ENCODE results near the gene PTPRH. TPM values are rescaled to one million over a fixed set of nuclear protein-coding genes. Genes with fewer than 3 reads are reported as not detected.

Gene PTPRH
- total and polyA plus RNA-seq, 12 donors: 0.25 to 7.5 (median 2.4) TPM

DNA sequence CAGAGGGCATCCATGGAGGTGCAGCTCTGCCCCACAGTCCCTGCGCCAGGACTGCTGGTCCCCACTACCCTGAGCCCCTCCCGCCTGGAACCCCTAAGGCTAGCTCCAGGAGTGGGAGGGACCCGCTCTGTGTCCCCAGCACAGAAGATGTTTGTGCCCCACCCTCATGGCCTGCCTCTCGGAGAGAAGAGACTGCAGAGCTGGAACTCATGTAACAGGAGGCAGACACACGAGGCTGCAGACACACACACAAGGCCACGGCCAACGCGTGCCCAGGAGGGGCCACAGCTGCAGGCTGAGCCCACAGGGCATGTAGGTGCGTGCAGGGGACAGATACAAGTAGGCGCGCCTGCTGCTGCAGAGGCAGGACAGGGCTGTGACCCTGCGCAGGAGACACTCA lies 29.7 kb upstream of the PTPRH start:
- intact Hi-C loops (cut with DNase I): no loop called here
- no peaks in the 10 kb centered on the region for H3K9me3 ChIP-seq
- H3K4me3 ChIP-seq: no peak overlapping the region
- TF ChIP-seq, protein P1, sequence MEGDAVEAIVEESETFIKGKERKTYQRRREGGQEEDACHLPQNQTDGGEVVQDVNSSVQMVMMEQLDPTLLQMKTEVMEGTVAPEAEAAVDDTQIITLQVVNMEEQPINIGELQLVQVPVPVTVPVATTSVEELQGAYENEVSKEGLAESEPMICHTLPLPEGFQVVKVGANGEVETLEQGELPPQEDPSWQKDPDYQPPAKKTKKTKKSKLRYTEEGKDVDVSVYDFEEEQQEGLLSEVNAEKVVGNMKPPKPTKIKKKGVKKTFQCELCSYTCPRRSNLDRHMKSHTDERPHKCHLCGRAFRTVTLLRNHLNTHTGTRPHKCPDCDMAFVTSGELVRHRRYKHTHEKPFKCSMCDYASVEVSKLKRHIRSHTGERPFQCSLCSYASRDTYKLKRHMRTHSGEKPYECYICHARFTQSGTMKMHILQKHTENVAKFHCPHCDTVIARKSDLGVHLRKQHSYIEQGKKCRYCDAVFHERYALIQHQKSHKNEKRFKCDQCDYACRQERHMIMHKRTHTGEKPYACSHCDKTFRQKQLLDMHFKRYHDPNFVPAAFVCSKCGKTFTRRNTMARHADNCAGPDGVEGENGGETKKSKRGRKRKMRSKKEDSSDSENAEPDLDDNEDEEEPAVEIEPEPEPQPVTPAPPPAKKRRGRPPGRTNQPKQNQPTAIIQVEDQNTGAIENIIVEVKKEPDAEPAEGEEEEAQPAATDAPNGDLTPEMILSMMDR (IDR thresholded peaks at IDR 0.05): no peak
- peaks cover 23 to 99% (median 78%) of the 10 kb centered on the region in 9 donors for H3K36me3 ChIP-seq
- WGBS, 2 donors: 92 to 93% methylated on average over 12 of the region's 12 CpGs
- H3K4me1 ChIP-seq: no peaks in the 10 kb centered on the region
- H3K27me3 ChIP-seq: no peaks in the 10 kb centered on the region
- H3K27ac ChIP-seq: no peak overlapping the region
- no peak for ATAC-seq
- no peak for DNase-seq

DNA sequence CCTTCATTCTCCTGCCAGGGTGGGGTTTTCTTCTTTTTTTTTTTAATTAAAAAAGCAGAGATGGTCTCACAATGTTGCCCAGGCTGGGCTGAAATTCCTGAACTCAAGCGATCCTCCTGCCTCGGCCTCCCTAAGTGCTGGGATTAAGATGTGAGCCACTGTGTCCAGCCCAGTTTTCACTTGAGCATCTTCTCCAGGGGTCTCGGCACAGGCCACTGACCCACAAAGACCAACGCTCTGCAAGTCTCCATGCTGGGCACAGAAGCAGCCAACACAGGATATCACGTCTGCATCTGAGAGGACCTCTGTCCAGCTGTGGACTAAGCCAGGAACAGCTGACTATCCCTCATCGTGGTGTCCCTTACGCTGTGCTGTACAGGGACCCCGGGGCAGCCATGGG lies 28.7 kb upstream of the PTPRH start:
- ATAC-seq (no peak), DNase-seq (no peak)
- Histone ChIP-seq H3K27ac (no peak overlapping the region), H3K27me3 (no peaks in the 10 kb centered on the region), H3K36me3 (peaks cover 23 to 99% (median 81%) of the 10 kb centered on the region in 9 donors), H3K4me3 (no peak overlapping the region), H3K9me3 (no peaks in the 10 kb centered on the region), H3K4me1 (no peaks in the 10 kb centered on the region)
- TF ChIP-seq, protein P1 (IDR thresholded peaks at IDR 0.05): no peak
- intact Hi-C loops (cut with DNase I): no loop called here
- 94 to 95% methylated on average over 8 of the region's 8 CpGs for WGBS, 2 donors

DNA sequence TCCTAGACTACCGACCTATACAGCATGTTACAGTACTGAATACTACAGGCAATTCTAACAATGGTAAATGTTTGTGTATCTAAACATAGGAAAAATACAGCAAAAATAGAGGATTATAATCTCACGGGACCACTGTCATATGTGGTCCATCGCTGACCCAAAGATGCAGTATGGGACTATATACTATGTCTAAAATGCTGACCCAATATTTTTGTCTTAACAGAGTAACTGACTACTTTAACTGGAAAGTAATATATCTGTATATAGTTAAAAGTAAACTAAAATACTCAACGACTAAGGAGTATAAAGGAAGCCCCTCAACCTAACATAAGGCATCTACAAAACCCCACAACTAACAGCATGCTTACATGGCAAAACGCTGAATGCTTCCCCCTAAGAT lies 23.7 kb upstream of the PTPRH start:
- ATAC-seq (no peak), DNase-seq (no peak)
- no peaks in the 10 kb centered on the region for H3K9me3 ChIP-seq
- TF ChIP-seq, protein P1 (IDR thresholded peaks at IDR 0.05): no peak
- H3K36me3 ChIP-seq: peaks cover 0 to 99% (median 69%) of the 10 kb centered on the region in 9 donors
- no peak overlapping the region for H3K27ac ChIP-seq
- peaks cover 0 to 15% (median 10%) of the 10 kb centered on the region in 9 donors for H3K4me1 ChIP-seq
- no peak overlapping the region for H3K4me3 ChIP-seq
- WGBS, 2 donors: 90 to 91% methylated on average over 5 of the region's 5 CpGs
- intact Hi-C loops (cut with DNase I): no loop called here
- H3K27me3 ChIP-seq: no peaks in the 10 kb centered on the region

DNA sequence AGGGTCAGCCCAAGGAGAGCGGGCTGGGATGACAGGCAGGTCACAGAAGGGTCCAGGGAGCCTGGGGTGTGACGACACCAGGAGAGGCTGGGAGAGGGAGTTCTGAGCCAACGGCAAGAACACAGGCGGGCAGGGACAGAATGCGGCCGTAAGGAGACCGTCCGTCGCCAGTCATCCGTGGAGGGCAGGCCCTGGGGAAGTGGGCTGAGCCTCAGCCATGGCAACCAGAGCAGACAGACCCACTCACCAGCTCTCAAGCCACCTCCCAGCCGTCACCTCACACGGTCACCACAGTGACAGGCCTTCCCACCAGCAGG lies 22.9 kb upstream of the PTPRH start:
- TF ChIP-seq, protein P1 (IDR thresholded peaks at IDR 0.05): no peak
- WGBS, 2 donors: 58 to 79% methylated on average over 12 of the region's 12 CpGs
- Histone ChIP-seq H3K4me3 (no peak overlapping the region), H3K9me3 (no peaks in the 10 kb centered on the region), H3K36me3 (peaks cover 0 to 99% (median 62%) of the 10 kb centered on the region in 9 donors), H3K27me3 (no peaks in the 10 kb centered on the region), H3K27ac (no peak overlapping the region), H3K4me1 (peaks cover 0 to 17% (median 12%) of the 10 kb centered on the region in 9 donors)
- ATAC-seq (no peak), DNase-seq (no peak)
- intact Hi-C loops (cut with DNase I): no loop called here
